ENCODE results near the gene SLC9A9.
A peak's percentile ranks its signal among the peaks of the same experiment; 100 is the strongest.

Gene SLC9A9

DNA sequence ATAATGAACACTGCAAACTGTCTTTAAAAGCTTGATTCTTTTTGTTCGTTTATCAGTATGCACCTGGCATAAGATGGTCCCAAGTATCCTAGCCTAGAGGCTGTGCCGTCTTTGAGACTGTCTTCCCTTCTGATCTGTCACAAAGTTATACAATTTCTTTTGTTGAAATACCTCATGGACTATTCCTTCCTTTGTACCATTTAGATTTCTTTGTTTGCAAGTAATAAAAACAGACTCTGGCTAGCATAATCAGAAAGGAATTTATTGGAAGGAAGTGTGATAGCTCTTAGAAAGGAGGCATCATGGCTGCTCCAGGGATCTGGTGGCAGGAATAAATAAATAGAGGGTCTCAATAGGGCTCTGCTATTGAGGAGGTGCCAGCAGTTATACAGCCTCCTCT lies 280.4 kb downstream of the SLC9A9 start:
- in situ Hi-C loops (cut with HindIII; ENCODE audit: low pct_ligation_motif_present, low sequenced_read_pairs) = no loop called here
- no peak for DNase-seq
- H3K36me3 ChIP-seq (replicated peaks) = no peaks in the 10 kb centered on the region
- TF ChIP-seq, protein P1, sequence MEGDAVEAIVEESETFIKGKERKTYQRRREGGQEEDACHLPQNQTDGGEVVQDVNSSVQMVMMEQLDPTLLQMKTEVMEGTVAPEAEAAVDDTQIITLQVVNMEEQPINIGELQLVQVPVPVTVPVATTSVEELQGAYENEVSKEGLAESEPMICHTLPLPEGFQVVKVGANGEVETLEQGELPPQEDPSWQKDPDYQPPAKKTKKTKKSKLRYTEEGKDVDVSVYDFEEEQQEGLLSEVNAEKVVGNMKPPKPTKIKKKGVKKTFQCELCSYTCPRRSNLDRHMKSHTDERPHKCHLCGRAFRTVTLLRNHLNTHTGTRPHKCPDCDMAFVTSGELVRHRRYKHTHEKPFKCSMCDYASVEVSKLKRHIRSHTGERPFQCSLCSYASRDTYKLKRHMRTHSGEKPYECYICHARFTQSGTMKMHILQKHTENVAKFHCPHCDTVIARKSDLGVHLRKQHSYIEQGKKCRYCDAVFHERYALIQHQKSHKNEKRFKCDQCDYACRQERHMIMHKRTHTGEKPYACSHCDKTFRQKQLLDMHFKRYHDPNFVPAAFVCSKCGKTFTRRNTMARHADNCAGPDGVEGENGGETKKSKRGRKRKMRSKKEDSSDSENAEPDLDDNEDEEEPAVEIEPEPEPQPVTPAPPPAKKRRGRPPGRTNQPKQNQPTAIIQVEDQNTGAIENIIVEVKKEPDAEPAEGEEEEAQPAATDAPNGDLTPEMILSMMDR (IDR thresholded peaks at IDR 0.05; ENCODE audit: low read depth, low read length, missing control alignments) = no peak
- H3K27me3 ChIP-seq (replicated peaks) = no peaks in the 10 kb centered on the region
- H3K4me3 ChIP-seq (ENCODE audit: low read depth, low read length) = no peak overlapping the region
- H3K27ac ChIP-seq = no peak overlapping the region

DNA sequence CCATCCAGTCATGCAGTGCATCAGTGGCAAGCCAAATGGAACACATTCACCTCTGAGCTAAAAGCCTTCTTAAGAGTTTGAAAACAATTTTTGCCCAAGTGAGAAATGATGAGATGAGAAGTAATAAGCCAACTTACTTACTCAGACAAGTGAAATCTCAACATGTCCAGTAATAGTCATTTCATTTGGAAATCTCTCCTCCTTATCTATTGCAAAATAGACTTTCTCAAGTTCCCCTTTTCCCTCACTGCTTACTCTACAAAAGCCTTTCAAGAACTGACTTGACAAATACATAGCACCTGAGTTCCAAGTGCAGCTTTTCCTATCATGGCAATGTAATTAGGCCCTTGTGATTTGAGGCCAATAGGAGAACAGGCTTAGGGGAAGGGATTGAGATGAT lies 282.3 kb downstream of the SLC9A9 start:
- H3K27ac ChIP-seq = no peak overlapping the region
- H3K4me3 ChIP-seq (ENCODE audit: low read depth, low read length) = no peak overlapping the region
- DNase-seq = no peak
- H3K27me3 ChIP-seq (replicated peaks) = no peaks in the 10 kb centered on the region
- TF ChIP-seq, protein P1 (IDR thresholded peaks at IDR 0.05; ENCODE audit: low read depth, low read length, missing control alignments) = no peak
- in situ Hi-C loops (cut with HindIII; ENCODE audit: low pct_ligation_motif_present, low sequenced_read_pairs) = no loop called here
- H3K36me3 ChIP-seq (replicated peaks) = no peaks in the 10 kb centered on the region

DNA sequence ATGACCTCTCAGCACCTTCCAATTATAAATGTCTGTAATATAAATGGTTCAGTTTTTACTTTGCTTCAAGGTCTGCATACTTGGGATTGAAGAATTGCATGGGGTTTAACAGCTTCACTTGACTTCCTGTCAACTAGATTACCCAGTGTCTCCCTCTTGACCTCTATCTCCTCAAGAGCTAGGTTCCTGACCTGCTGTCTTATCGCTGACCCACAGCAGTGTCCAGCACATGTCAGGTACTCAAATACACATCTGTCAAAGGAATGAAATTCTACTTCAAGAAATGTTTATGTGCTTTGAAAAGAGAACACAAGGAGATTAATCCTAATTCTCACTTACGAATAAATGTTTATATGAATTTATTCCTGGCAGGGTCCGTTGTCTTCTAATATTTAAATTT lies 284.5 kb downstream of the SLC9A9 start:
- TF ChIP-seq, protein P1 (IDR thresholded peaks at IDR 0.05; ENCODE audit: low read depth, low read length, missing control alignments) = no peak
- Histone ChIP-seq H3K27ac (no peak overlapping the region), H3K27me3 (replicated peaks) (no peaks in the 10 kb centered on the region), H3K36me3 (replicated peaks) (no peaks in the 10 kb centered on the region), H3K4me3 (ENCODE audit: low read depth, low read length) (no peak overlapping the region)
- DNase-seq = no peak
- in situ Hi-C loops (cut with HindIII; ENCODE audit: low pct_ligation_motif_present, low sequenced_read_pairs) = no loop called here

DNA sequence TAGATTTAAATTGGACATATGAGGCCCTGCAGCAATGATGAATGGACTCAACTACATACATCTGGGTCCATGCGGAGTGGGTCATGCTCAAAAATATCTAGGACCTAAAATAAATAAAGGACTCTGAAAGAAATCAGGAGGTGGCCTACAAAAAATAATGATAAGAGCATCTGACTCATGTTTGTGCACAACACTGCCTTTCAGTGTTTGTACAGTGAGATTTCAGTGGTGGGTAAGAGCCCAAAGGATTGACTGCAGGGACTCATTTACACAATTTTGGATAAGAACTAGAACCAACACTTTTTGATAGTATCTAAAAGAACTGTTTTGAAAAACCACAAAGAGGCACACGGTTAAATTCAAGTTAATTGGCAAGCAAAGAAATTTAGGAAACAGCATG lies 285.5 kb downstream of the SLC9A9 start:
- in situ Hi-C loops (cut with HindIII; ENCODE audit: low pct_ligation_motif_present, low sequenced_read_pairs) = no loop called here
- TF ChIP-seq, protein P1 (IDR thresholded peaks at IDR 0.05; ENCODE audit: low read depth, low read length, missing control alignments) = no peak
- no peaks in the 10 kb centered on the region for H3K36me3 ChIP-seq (replicated peaks)

DNA sequence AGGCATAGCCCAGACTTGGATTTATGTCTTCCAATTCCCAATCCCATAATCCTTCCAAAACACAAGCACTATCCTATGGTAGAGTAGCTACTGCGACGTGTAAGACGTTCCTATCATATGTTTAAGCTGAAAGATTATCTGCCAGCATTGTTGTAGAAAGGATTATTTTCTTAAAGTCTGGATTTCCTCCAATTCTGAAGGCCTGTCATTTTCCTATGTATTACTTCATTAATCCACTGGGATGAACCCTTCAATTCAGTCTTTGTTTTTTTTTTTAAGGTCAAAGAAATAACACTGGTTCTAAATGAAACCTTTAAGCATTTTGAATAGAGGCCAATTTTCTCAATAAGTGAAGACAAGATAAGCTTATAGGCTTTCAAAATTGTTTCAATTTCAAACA lies 289.0 kb downstream of the SLC9A9 start:
- H3K27ac ChIP-seq = no peak overlapping the region
- no peak overlapping the region for H3K4me3 ChIP-seq (ENCODE audit: low read depth, low read length)
- TF ChIP-seq, protein P1 (IDR thresholded peaks at IDR 0.05; ENCODE audit: low read depth, low read length, missing control alignments) = no peak
- no peaks in the 10 kb centered on the region for H3K36me3 ChIP-seq (replicated peaks)
- DNase-seq = no peak
- no peaks in the 10 kb centered on the region for H3K27me3 ChIP-seq (replicated peaks)
- in situ Hi-C loops (cut with HindIII; ENCODE audit: low pct_ligation_motif_present, low sequenced_read_pairs) = no loop called here

More for the DNA sequence above, 285.5 kb downstream of the SLC9A9 start:
- Histone ChIP-seq H3K27me3 (replicated peaks) (no peaks in the 10 kb centered on the region), H3K4me3 (ENCODE audit: low read depth, low read length) (no peak overlapping the region), H3K27ac (no peak overlapping the region)
- DNase-seq = peak; percentile 31

DNA sequence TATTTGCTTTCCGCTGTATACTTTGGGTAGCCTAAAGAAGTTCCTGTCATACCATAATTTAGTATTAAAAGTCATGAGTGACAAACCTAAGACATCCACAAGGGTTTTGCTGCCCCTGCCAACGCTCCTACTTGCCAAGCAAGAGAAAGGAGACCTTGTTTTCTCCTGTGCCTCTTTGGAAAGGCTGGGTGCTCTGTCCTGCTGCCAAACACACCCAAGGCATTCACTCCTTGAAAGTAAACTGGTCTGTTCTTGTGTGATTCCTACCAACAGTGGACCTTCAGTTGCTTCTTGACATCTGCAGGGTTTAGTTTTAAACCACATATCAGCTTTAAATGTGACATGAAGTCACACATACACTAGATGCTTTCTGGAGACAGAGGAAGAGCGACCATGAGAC lies 295.4 kb downstream of the SLC9A9 start:
- H3K4me3 ChIP-seq (ENCODE audit: low read depth, low read length) = no peak overlapping the region
- H3K27ac ChIP-seq = no peak overlapping the region
- TF ChIP-seq, protein P1 (IDR thresholded peaks at IDR 0.05; ENCODE audit: low read depth, low read length, missing control alignments) = no peak
- no peaks in the 10 kb centered on the region for H3K36me3 ChIP-seq (replicated peaks)
- DNase-seq = no peak
- no peaks in the 10 kb centered on the region for H3K27me3 ChIP-seq (replicated peaks)
- in situ Hi-C loops (cut with HindIII; ENCODE audit: low pct_ligation_motif_present, low sequenced_read_pairs) = no loop called here
